ENCODE measurements around the gene SERTM2.
"Not testable (repeated sequence)": the region's sequence is repeated elsewhere in the genome, so short reads cannot be mapped to it uniquely, and the experiment has no call there.

The SERTM2 gene

GRCh38 chrX:111511477-111511876, at the start of gene SERTM2:
TSS of gene SERTM2 (plus strand) at chrX:111511645. CDS start at chrX:111518858, 7,213 bp downstream.
- DNase-seq (ENCODE audit: low read depth), result no peak

- DNase-seq (ENCODE audit: low read depth), result no peak
Measured at GRCh38 chrX:111465669-111466068, 45.8 kb upstream of the SERTM2 start.

GRCh38 chrX:111467896-111468295, 43.5 kb upstream of the SERTM2 start:
- no peak for DNase-seq (ENCODE audit: low read depth)

GRCh38 chrX:111470681-111471403, 40.6 kb upstream of the SERTM2 start:
- DNase-seq (ENCODE audit: low read depth), result no peak

- no peak for DNase-seq (ENCODE audit: low read depth)
Measured at GRCh38 chrX:111481896-111482295, 29.5 kb upstream of the SERTM2 start.

GRCh38 chrX:111483135-111483534, 28.3 kb upstream of the SERTM2 start:
- DNase-seq (ENCODE audit: low read depth), result no peak

GRCh38 chrX:111483881-111484280, 27.6 kb upstream of the SERTM2 start:
- no peak for DNase-seq (ENCODE audit: low read depth)

- no peak for DNase-seq (ENCODE audit: low read depth)
Measured at GRCh38 chrX:111490688-111491087, 20.8 kb upstream of the SERTM2 start.

GRCh38 chrX:111492085-111492484, 19.4 kb upstream of the SERTM2 start:
- no peak for DNase-seq (ENCODE audit: low read depth)

GRCh38 chrX:111498538-111499103, 12.8 kb upstream of the SERTM2 start:
- DNase-seq (ENCODE audit: low read depth), result no peak

GRCh38 chrX:111503485-111503993, 7.9 kb upstream of the SERTM2 start:
- no peak for DNase-seq (ENCODE audit: low read depth)

- no peak for DNase-seq (ENCODE audit: low read depth)
Measured at GRCh38 chrX:111504941-111505340, 6.5 kb upstream of the SERTM2 start.

GRCh38 chrX:111505783-111506182, 5.7 kb upstream of the SERTM2 start:
- DNase-seq (ENCODE audit: low read depth), result no peak

- no peak for DNase-seq (ENCODE audit: low read depth)
Measured at GRCh38 chrX:111506826-111507225, 4.6 kb upstream of the SERTM2 start.

GRCh38 chrX:111507933-111508332, 3.5 kb upstream of the SERTM2 start:
- DNase-seq (ENCODE audit: low read depth), result no peak

GRCh38 chrX:111515298-111515697, 3.9 kb downstream of the SERTM2 start:
- DNase-seq (ENCODE audit: low read depth), result no peak

- no peak for DNase-seq (ENCODE audit: low read depth)
Measured at GRCh38 chrX:111518667-111519066, 7.2 kb downstream of the SERTM2 start.

- DNase-seq (ENCODE audit: low read depth), result no peak
Measured at GRCh38 chrX:111519215-111519614, 7.8 kb downstream of the SERTM2 start.

- DNase-seq (ENCODE audit: low read depth), result no peak
Measured at GRCh38 chrX:111520506-111520905, 9.1 kb downstream of the SERTM2 start.

GRCh38 chrX:111521169-111521568, 9.7 kb downstream of the SERTM2 start:
- no peak for DNase-seq (ENCODE audit: low read depth)

GRCh38 chrX:111543212-111543741, 31.8 kb downstream of the SERTM2 start:
- no peak for DNase-seq (ENCODE audit: low read depth)

- DNase-seq (ENCODE audit: low read depth), result not testable (repeated sequence)
Measured at GRCh38 chrX:111549235-111549634, 37.8 kb downstream of the SERTM2 start.

- DNase-seq (ENCODE audit: low read depth), result no peak
Measured at GRCh38 chrX:111555406-111555958, 44.0 kb downstream of the SERTM2 start.

All from non-pigmented ciliary epithelial cell (primary cell).